CD4-positive, alpha-beta T cell treated with Interleukin-17A for 1 hour (primary cell): ENCODE results near the gene SLC24A4.

Source experiments
- DNase-seq: peaks from one replicate; pipeline ENCODE4 v3.0.0-alpha.2; 2020

SLC24A4 gene

GRCh38 chr14:92507174-92507768 lies 184.3 kb downstream of the SLC24A4 start:
- DNase-seq: peak; percentile 25

GRCh38 chr14:92510972-92511371 lies 188.0 kb downstream of the SLC24A4 start:
- no peak for DNase-seq

GRCh38 chr14:92511453-92512238 lies 188.7 kb downstream of the SLC24A4 start:
- no peak for DNase-seq

GRCh38 chr14:92512807-92513203 lies 189.8 kb downstream of the SLC24A4 start:
- DNase-seq: no peak

GRCh38 chr14:92513204-92513965 lies 190.4 kb downstream of the SLC24A4 start, which contains the start of gene RIN3:
Gene RIN3, plus strand, starts transcription at chr14:92513781. Its CDS starts 152 bp downstream, at chr14:92513933.
- DNase-seq: peak; percentile 50

- DNase-seq: no peak
Observed at GRCh38 chr14:92513966-92514843, 191.2 kb downstream of the SLC24A4 start.

- no peak for DNase-seq
Observed at GRCh38 chr14:92514844-92515514, 192.0 kb downstream of the SLC24A4 start.

GRCh38 chr14:92515546-92516343 lies 192.8 kb downstream of the SLC24A4 start:
- DNase-seq: no peak

GRCh38 chr14:92516344-92516965 lies 193.5 kb downstream of the SLC24A4 start:
- DNase-seq: no peak

- no peak for DNase-seq
Observed at GRCh38 chr14:92516966-92517506, 194.1 kb downstream of the SLC24A4 start.

GRCh38 chr14:92517761-92518160 lies 194.8 kb downstream of the SLC24A4 start:
- DNase-seq: no peak

- no peak for DNase-seq
Observed at GRCh38 chr14:92519246-92520101, 196.5 kb downstream of the SLC24A4 start.

GRCh38 chr14:92520102-92521057 lies 197.4 kb downstream of the SLC24A4 start:
- no peak for DNase-seq

- no peak for DNase-seq
Observed at GRCh38 chr14:92521058-92521415, 198.1 kb downstream of the SLC24A4 start.

GRCh38 chr14:92523752-92524151 lies 200.8 kb downstream of the SLC24A4 start:
- no peak for DNase-seq

GRCh38 chr14:92524602-92525185 lies 201.7 kb downstream of the SLC24A4 start:
- DNase-seq: no peak

GRCh38 chr14:92525322-92526095 lies 202.5 kb downstream of the SLC24A4 start:
- DNase-seq: no peak
